ENCODE results near the gene MYO3B. TPM values are rescaled to one million over a fixed set of nuclear protein-coding genes. Genes with fewer than 3 reads are reported as not detected.
"Not testable (repeated sequence)": the region's sequence is repeated elsewhere in the genome, so short reads cannot be mapped to it uniquely, and the experiment has no call there.

The MYO3B gene
- polyA plus RNA-seq, 12 donors = 0.07 to 3.2 (median 0.23) TPM; not detected in 2

- DNase-seq = no peak
Measured at GRCh38 chr2:170212625-170213280, 34.8 kb downstream of the MYO3B start.

- not testable (repeated sequence) for DNase-seq
Measured at GRCh38 chr2:170213281-170213625, 35.3 kb downstream of the MYO3B start.

GRCh38 chr2:170213651-170214050, 35.7 kb downstream of the MYO3B start:
- DNase-seq = no peak

GRCh38 chr2:170214309-170214948, 36.5 kb downstream of the MYO3B start:
- DNase-seq = no peak

GRCh38 chr2:170215021-170215420, 37.1 kb downstream of the MYO3B start:
- no peak for DNase-seq

GRCh38 chr2:170216428-170216827, 38.5 kb downstream of the MYO3B start:
- DNase-seq = no peak

GRCh38 chr2:170216981-170217380, 39.0 kb downstream of the MYO3B start:
- no peak for DNase-seq

GRCh38 chr2:170217778-170218251, 39.9 kb downstream of the MYO3B start:
- DNase-seq = no peak

- DNase-seq = no peak
Measured at GRCh38 chr2:170218456-170218855, 40.5 kb downstream of the MYO3B start.

- DNase-seq = no peak
Measured at GRCh38 chr2:170218931-170219330, 41.0 kb downstream of the MYO3B start.

GRCh38 chr2:170221317-170222288, 43.7 kb downstream of the MYO3B start:
- DNase-seq = no peak

- no peak for DNase-seq
Measured at GRCh38 chr2:170222298-170222697, 44.4 kb downstream of the MYO3B start.

- DNase-seq = no peak
Measured at GRCh38 chr2:170222842-170223241, 44.9 kb downstream of the MYO3B start.

- peak; percentile 30 for DNase-seq
Measured at GRCh38 chr2:170224692-170225294, 46.8 kb downstream of the MYO3B start.

- no peak for DNase-seq
Measured at GRCh38 chr2:170226216-170226615, 48.3 kb downstream of the MYO3B start.

GRCh38 chr2:170227507-170227947, 49.6 kb downstream of the MYO3B start:
- DNase-seq = no peak

- no peak for DNase-seq
Measured at GRCh38 chr2:170227951-170228350, 50.0 kb downstream of the MYO3B start.

GRCh38 chr2:170228429-170228828, 50.5 kb downstream of the MYO3B start:
- no peak for DNase-seq

- no peak for DNase-seq
Measured at GRCh38 chr2:170229125-170229524, 51.2 kb downstream of the MYO3B start.

GRCh38 chr2:170229744-170230143, 51.8 kb downstream of the MYO3B start:
- no peak for DNase-seq

GRCh38 chr2:170235860-170236679, 58.1 kb downstream of the MYO3B start:
- peak; percentile 30 for DNase-seq
